ENCODE results near the gene SLC25A43.

DNA sequence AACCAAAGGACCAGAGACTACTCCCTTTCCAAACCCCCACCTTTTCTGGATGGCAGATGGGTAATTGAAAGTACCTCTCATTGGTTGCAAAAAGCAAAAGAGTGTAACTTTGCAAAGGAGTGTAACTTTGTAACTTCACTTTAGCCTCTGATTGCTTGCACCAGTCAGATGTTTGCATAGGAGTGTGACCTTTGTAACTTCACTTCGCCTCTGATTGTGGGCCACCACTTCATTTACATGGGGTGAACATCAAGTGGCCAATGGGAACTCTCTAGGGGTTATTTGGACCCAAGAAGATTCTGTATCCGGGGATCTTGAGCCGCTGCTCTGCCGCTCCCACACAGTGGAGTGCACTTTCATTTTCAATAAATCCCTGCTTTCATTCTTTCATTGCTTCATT lies 9.9 kb upstream of the SLC25A43 start:
- TF ChIP-seq, protein P1, sequence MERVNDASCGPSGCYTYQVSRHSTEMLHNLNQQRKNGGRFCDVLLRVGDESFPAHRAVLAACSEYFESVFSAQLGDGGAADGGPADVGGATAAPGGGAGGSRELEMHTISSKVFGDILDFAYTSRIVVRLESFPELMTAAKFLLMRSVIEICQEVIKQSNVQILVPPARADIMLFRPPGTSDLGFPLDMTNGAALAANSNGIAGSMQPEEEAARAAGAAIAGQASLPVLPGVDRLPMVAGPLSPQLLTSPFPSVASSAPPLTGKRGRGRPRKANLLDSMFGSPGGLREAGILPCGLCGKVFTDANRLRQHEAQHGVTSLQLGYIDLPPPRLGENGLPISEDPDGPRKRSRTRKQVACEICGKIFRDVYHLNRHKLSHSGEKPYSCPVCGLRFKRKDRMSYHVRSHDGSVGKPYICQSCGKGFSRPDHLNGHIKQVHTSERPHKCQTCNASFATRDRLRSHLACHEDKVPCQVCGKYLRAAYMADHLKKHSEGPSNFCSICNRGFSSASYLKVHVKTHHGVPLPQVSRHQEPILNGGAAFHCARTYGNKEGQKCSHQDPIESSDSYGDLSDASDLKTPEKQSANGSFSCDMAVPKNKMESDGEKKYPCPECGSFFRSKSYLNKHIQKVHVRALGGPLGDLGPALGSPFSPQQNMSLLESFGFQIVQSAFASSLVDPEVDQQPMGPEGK (CRISPR knock-in tag; IDR thresholded peaks at IDR 0.05; ENCODE audit: borderline replicate concordance), result no peak
- TF ChIP-seq ZFP3 (CRISPR knock-in tag; IDR thresholded peaks at IDR 0.05) (no peak), GLIS3 (CRISPR knock-in tag; IDR thresholded peaks at IDR 0.05) (no peak), TCF4 (CRISPR knock-in tag; IDR thresholded peaks at IDR 0.05; ENCODE audit: borderline replicate concordance) (no peak), TOX (CRISPR knock-in tag; IDR thresholded peaks at IDR 0.05; ENCODE audit: borderline replicate concordance) (no peak), ESRRG (CRISPR knock-in tag; IDR thresholded peaks at IDR 0.05) (no peak), ZNF565 (CRISPR knock-in tag; conservative IDR thresholded peaks at IDR 0.05; ENCODE audit: low read depth) (no peak), ARNTL (CRISPR knock-in tag; IDR thresholded peaks at IDR 0.05; ENCODE audit: borderline replicate concordance, low read depth) (no peak), SNAI2 (CRISPR knock-in tag; IDR thresholded peaks at IDR 0.05) (no peak), ZNF8 (CRISPR knock-in tag; IDR thresholded peaks at IDR 0.05) (no peak), CSDC2 (CRISPR knock-in tag; IDR thresholded peaks at IDR 0.05) (no peak)
